HPDE6-E6E7 (cell line): Measurements from ENCODE around the gene ANK3.

ENCODE experiments used
- DNase-seq: peaks from one replicate; pipeline ENCODE4 v3.0.0; 2011; ENCODE audit warnings: missing footprints; ENCODE audit errors: extremely low spot score

The ANK3 gene

GRCh38 chr10:60377042-60377352 lies 12.7 kb downstream of the ANK3 start:
- DNase-seq, result no peak

GRCh38 chr10:60376221-60377041 lies 13.2 kb downstream of the ANK3 start:
- DNase-seq, result no peak

GRCh38 chr10:60375293-60376004 lies 14.2 kb downstream of the ANK3 start:
- DNase-seq, result no peak

GRCh38 chr10:60374836-60375235 lies 14.8 kb downstream of the ANK3 start:
- DNase-seq, result no peak

- DNase-seq, result no peak
These were observed 17.2 kb downstream of the ANK3 start for GRCh38 chr10:60372436-60372835.

GRCh38 chr10:60369547-60369930 lies 20.1 kb downstream of the ANK3 start:
- no peak for DNase-seq

GRCh38 chr10:60368875-60369546 lies 20.7 kb downstream of the ANK3 start:
- DNase-seq, result no peak

GRCh38 chr10:60367901-60368300 lies 21.8 kb downstream of the ANK3 start:
- no peak for DNase-seq

GRCh38 chr10:60367431-60367830 lies 22.2 kb downstream of the ANK3 start:
- no peak for DNase-seq

- DNase-seq, result no peak
These were observed 22.7 kb downstream of the ANK3 start for GRCh38 chr10:60367024-60367423.

- DNase-seq, result no peak
These were observed 26.5 kb downstream of the ANK3 start for GRCh38 chr10:60363187-60363586.

- DNase-seq, result no peak
These were observed 27.2 kb downstream of the ANK3 start for GRCh38 chr10:60362461-60362860.

- DNase-seq, result no peak
These were observed 30.6 kb downstream of the ANK3 start for GRCh38 chr10:60359066-60359465.

- no peak for DNase-seq
These were observed 31.4 kb downstream of the ANK3 start for GRCh38 chr10:60358282-60358681.

- no peak for DNase-seq
These were observed 36.0 kb downstream of the ANK3 start for GRCh38 chr10:60353519-60354258.

- DNase-seq, result no peak
These were observed 37.6 kb downstream of the ANK3 start for GRCh38 chr10:60352105-60352504.

- DNase-seq, result no peak
These were observed 38.4 kb downstream of the ANK3 start for GRCh38 chr10:60351191-60351853.

- DNase-seq, result no peak
These were observed 39.3 kb downstream of the ANK3 start for GRCh38 chr10:60350400-60350799.

GRCh38 chr10:60349426-60349825 lies 40.2 kb downstream of the ANK3 start:
- no peak for DNase-seq

- DNase-seq, result no peak
These were observed 40.7 kb downstream of the ANK3 start for GRCh38 chr10:60348982-60349381.

GRCh38 chr10:60347270-60347669 lies 42.4 kb downstream of the ANK3 start:
- DNase-seq, result no peak

GRCh38 chr10:60346661-60347060 lies 43.0 kb downstream of the ANK3 start:
- no peak for DNase-seq
